GM21529 (cell line): ENCODE data around the gene MACROD1.

Source experiments
- ATAC-seq: cut with Tn5 transposase; IDR thresholded peaks from one replicate; pipeline ENCODE4 v1.9.1; 2021; ENCODE audit not compliant: unreplicated experiment

MACROD1 gene

DNA sequence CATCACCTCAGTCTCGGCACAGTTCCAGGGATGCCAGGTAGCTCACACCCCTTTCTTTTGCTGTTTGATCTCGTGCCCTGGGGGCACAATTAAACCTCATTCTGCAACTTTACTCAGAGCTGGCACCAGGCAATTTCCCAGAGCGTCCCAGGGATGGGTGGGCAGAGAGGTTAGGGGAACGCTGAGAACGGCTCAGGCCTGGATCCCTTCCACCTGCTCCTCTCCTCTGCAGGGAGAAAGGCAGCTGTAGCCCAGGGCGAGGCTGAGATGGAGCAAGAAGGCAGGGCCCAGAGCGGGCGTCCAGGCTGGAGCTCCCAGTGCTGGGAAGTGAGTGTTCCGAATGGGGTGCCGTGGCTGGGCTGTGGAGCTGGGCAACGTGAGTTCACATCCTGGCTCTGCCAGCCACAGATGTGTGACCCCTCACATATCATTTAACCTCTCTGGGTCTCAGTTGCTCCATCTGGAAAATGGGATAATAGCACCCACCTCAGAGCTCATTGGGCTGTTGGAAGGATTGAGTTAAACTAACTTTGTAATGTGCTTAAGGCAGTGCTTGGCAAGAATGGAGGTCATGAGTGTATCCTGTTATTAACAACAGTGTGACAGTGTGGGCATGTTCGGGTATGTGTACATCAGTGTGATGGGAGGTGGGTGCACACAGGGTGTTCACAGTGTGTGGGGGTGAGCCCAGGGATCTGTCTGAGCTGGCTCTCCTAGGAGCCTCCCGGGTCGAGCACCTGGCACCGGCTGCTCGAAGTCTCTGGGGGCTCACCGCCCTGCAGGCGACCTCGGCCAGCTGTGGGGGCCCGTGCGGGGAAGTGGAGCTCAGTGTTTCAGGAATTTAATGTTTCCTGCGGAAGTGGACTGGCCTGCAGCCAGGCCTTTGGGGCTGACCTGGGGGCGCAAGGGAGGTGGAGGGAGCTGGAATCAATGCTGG is 164.2 kb downstream of the MACROD1 start:
- ATAC-seq: no peak

DNA sequence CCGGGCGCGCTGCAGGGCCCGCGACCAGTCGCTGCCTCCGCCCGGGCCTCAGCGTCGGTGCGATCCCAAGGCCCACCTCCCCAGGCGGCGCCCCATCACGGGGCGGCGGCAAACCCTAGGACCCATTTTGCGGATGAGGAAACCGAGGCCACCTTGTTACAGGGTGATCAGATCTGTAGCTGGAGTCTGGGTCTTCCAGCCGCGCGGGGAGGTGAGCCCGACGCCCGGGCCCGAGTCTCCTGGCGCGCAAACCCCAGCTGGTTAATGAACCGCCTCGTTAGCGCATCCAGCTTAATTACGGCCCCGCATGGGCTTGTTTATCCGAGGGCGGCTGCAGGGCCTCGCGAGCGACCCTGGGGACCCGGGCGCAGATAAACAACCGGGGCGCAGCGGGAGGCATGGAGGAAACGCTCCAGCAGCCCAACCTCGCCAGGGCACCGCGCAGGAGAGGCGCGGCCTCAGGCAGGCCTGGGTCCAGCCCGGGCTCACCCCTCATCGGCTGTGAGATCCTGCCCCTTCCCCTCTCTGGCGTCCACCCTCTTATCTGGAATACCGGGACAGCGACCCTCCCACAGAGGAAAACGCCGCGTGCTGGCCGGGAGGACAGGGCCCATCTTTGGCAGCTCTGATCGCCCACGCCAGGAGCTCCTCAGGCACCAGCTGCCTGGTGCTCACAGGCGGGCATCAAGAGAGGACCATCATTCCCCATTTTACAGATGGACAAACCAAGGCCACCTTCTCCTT is 165.0 kb downstream of the MACROD1 start:
- no peak for ATAC-seq

DNA sequence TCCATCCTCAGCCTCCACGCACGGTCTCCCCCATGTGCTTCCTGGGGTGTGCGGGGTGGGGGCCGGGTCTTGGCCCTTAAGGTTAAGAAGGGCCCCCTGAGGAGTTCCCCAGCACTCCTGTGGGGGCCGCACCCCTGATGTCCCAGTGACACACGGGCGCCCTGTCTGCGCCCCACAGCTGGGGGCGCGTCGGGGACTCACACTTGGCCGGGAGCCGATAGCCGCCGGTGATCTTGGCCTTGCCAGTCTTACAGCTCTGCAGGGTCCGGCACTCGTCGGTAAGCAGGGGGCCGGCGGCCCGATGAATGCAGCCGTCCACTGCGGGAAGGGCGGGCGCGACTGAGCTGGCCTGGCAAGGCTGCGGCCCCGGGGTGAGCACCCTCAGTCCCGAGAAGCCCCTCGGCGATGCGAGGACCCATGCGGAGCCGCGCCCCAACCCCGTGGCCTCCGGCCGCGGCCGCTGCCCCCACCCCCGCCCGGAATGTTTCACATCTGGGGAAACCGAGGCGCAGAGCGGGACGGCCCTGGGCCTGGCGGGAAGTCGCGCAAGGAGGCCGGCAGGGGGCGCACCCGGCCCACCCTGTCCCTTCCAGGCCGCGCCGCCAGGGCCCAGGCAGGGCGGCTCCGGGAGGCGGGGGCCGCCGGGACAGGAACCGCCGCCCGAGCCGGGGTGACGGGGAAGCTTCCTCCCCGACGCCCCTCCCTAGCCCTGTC is 165.7 kb downstream of the MACROD1 start:
- no peak for ATAC-seq

GRCh38 chr11:63999349-64000025 is 166.4 kb downstream of the MACROD1 start:
- ATAC-seq: no peak

DNA sequence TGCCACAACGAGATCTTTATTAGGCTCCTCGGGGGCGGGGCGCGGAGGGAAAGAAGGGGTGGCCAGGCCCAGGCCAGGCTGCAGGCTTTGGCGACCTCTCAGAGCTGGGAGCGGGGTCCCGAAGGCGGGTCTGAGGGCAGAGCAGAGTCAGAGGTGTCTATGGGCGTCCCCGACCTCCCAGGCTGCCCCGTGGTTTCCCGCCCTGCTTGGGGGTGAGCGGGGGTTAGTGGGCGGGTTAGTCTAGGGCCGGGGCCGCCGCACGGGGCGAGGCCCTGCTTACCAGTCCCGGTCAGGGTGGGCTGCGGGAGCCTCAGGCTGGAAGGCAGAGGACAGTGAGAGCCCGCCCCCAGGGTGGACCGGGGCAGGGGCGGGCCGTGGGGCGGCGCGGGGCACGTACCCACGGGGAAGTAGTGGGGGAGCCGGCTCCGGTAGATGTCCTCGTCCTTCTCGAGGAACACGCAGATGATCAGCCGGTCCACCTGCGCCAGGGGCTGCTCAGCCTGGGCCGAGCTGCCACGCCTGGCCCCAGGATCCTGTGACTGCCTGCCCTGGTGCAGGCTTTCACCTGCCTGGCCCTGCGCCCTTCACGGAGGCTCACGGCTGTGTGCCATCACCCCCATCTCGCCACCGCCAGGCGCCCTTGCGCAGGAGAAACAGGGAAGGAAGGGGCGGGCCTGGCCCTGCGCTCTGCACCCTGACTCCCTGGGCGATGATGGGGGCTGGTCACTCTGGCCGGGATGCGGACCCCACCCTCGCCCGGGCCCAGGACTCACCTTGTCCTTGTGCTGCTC is 167.2 kb downstream of the MACROD1 start:
- ATAC-seq: no peak

DNA sequence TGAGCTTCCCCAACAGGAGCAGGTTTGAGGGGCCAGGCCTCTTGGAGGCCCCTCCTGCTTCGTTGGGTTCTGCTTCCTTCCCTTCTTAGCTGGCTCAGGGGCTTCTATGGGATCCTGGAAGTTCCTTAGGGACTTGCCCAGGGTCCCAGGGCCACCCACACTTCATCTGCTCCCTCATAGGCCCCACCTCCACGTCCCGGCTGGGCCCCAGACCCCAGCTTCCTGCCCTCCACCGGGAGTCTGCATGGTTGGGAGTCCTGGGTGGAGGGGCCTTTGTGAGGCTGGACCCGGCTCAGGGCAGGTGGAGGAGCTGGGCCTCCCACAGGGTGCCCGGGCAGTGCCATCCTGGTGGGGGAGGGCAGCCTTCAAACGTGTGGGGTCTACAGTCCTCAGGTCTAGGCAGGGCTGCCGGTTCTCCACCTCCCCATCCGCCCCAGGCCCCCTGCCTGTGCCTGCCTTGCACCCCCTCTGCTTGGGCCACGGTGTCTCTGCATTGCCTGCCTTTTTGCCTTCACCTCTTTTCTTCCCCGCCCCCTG is 168.0 kb downstream of the MACROD1 start:
- ATAC-seq: no peak

GRCh38 chr11:63997104-63997700 is 168.7 kb downstream of the MACROD1 start:
- no peak for ATAC-seq

DNA sequence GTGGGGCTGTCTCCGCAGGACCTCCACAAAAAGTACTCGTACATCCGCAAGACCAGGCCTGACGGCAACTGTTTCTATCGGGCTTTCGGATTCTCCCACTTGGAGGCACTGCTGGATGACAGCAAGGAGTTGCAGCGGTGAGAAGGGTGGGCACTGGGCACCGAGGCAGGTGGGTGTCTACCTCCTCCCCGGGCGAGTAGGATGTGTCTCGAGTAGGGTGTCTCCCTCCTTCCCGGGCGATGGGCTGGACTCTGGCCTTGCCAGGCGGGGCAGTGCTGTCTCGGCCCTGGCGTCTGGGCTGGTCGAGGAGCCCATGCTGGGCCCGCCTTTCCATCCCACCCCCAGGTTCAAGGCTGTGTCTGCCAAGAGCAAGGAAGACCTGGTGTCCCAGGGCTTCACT is 169.4 kb downstream of the MACROD1 start:
- ATAC-seq: no peak

DNA sequence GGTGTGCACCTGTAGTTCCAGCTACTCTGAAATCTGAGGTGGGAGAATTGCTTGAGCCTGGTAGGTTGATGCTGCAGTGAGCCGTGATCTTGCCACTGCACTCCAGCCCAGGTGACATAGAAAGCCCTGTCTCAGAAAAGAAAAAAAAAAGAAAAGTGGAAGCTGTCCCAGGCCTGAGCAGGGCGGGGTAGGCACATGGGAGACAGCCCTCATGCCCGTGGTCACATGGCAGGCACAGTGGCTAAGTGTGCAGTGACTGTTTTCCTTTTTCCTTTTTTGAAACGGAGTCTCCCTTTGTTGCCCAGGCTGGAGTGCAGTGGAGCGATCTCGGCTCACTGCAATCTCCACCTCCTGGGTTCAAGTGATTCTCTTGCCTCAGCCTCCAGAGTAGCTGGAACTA is 171.9 kb downstream of the MACROD1 start:
- no peak for ATAC-seq

GRCh38 chr11:63993100-63993499 is 172.8 kb downstream of the MACROD1 start:
- no peak for ATAC-seq

GRCh38 chr11:63991558-63991957 is 174.4 kb downstream of the MACROD1 start:
- no peak for ATAC-seq

GRCh38 chr11:63986932-63987513 is 178.9 kb downstream of the MACROD1 start:
- ATAC-seq: no peak

GRCh38 chr11:63986156-63986931 is 179.6 kb downstream of the MACROD1 start, which contains the start of gene OTUB1:
OTUB1 (plus strand) TSS chr11:63986438; CDS start chr11:63986457, 19 bp downstream.
- peak; percentile 91 for ATAC-seq

DNA sequence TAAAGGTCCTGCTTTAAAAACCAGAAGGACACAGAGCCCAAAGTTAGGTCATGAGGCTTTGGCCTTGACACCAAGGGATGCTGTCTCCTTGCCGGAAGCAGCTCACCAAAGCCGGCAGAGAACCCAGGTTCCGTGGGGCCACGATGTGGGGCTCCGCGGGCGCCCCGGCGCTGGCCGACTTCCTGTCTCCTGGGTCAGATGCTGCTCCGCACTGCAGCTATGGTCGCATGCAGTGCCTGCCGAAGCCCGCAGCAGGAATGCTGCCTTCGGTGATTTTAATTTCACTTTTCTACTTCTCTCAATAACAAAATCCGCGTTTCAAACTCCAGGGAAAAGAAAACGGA is 180.1 kb downstream of the MACROD1 start:
- peak; percentile 48 for ATAC-seq

GRCh38 chr11:63979426-63979825 is 186.5 kb downstream of the MACROD1 start:
- no peak for ATAC-seq

DNA sequence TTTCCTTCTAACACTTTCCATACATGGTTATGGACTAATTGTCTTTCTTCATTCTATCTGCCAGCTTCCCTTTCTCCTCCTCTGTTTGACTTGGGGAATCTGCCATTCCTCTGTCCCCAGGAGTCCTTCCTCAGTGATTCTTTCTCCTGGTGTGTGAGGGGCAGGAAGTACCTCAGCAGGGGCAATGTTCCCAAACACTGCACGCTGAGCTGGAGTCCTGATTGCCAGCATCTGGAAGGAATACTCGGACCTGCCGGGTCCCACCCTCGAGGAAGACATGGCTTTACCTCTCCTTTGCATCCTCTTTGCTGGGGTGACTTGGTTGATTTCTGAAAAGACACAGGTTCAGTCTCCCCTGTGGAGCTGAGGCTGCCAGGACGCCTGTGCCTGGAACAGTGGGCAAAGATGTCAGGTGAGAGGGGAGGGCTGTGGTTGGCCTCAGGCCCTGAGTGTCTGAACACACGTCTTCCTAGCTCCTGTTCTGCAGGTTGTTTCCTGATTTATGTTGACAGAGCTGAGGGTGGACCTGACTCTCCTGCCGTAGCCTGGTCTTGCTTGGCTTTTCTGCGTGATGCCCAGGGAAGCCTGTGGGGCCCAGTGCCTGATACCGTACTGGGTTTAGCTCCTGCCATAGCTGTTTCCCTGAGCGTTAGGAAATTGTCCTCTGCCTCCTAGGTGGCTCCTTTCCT is 187.2 kb downstream of the MACROD1 start:
- ATAC-seq: no peak

DNA sequence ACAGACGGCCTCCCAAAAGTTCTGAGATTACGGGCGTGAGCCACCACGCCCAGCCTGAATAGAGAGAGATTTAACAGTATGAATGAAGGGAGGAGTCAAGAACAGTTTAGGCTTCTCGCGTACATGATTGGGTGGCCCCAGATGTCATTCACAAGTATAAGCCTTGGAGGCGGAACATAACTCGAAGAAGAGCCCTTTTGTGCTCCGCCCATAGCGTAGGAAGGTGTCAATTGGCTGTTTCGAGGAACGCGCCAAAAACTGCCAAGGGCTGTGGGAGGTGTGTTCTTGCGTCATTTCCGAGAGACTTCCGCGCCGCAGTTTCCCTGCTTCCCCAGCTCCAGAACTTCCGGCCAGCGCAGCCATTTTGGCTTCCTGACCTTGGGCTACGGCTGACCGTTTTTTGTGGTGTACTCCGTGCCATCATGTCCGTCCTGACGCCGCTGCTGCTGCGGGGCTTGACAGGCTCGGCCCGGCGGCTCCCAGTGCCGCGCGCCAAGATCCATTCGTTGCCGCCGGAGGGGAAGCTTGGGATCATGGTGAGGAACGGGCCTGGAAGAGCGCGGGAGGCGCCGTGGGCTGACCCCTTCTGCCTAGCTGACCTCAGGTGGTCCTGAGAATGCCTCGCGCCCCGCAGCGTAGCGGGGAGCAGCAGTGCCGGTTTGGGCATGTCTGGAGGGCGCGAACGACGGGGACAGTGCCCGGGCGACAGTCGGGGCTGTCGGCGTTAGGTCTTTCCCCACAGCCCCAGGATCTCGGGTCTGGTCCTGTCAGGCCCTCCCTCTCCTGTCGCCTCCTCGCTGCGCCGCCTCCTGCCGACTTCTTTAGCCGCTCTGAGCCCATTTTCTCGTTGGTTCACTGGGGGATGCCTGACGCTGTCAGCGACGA is 191.4 kb downstream of the MACROD1 start, which contains the start of gene COX8A:
TSS of gene COX8A (plus strand) at position 362 of the 885 bp plus-strand sequence. CDS start at position 423, 61 bp downstream.
- ATAC-seq: peak; percentile 98
